CD4-positive, alpha-beta T cell treated with Interleukin-15 for 1 hour (primary cell): Measurements from ENCODE around the gene PPM1F.
"Not testable (repeated sequence)": the region's sequence is repeated elsewhere in the genome, so short reads cannot be mapped to it uniquely, and the experiment has no call there.

Experiments
- DNase-seq: peaks from one replicate; pipeline ENCODE4 v3.0.0-alpha.2; 2020

Gene PPM1F

GRCh38 chr22:21881841-21882753 lies 70.6 kb downstream of the PPM1F start:
- DNase-seq = no peak

- no peak for DNase-seq
Measured at GRCh38 chr22:21876486-21877176, 76.0 kb downstream of the PPM1F start.

GRCh38 chr22:21874953-21875352 lies 77.7 kb downstream of the PPM1F start:
- DNase-seq = not testable (repeated sequence)

- no peak for DNase-seq
Measured at GRCh38 chr22:21873619-21874018, 79.0 kb downstream of the PPM1F start.

GRCh38 chr22:21872741-21873140 lies 79.9 kb downstream of the PPM1F start:
- DNase-seq = not testable (repeated sequence)
